GM12878 (cell line): ENCODE measurements around the gene ENDOV. TPM values are rescaled to one million over a fixed set of nuclear protein-coding genes. Genes with fewer than 3 reads are reported as not detected.

Experiments
- ATAC-seq: fragments of 200-7000 bp; cut with Tn5 transposase; 3 replicates; pipeline ENCODE4 v1.9.1; 2020; ENCODE audit warnings: mild to moderate bottlenecking, moderate library complexity
- BruUV-seq: library from RNA; stranded (reverse); fragments of 400-500 nt; replicated peaks from 2 replicates; lab custom pipeline; 2021; lab: Mats Ljungman, UMichigan
- CTCF ChIA-PET: fragments of 300-600 bp; sonication (Branson Sonifier 250); formaldehyde crosslinking; extraction: SDS; loops from one replicate; lab custom pipeline; 2021; ENCODE audit warnings: inconsistent platforms; lab: Yijun Ruan, JAX
- POLR2A ChIA-PET: fragments of 350-600 bp; formaldehyde crosslinking; extraction: SDS; loops from one replicate; lab custom pipeline; 2021; ENCODE audit warnings: inconsistent platforms; lab: Charles Lee
- RAD21 ChIA-PET: fragments of 300-600 bp; sonication (Branson Sonifier 250); formaldehyde crosslinking; loops from one replicate; lab custom pipeline; 2023; ENCODE audit warnings: antibody characterized with exemption; ENCODE audit not compliant: unreplicated experiment; lab: Charles Lee
- SMC1A ChIA-PET: fragments of 300-600 bp; sonication (Branson Sonifier 250); formaldehyde crosslinking; loops from one replicate; lab custom pipeline; 2023; ENCODE audit not compliant: unreplicated experiment, uncharacterized antibody; lab: Charles Lee
- DNase-seq: peaks from one replicate; pipeline ENCODE4 v3.0.0-alpha.2; 2011; ENCODE audit warnings: low read depth, low spot score
- FAIRE-seq: peaks from 3 replicates; lab custom pipeline; 2011; peaks lifted over from hg19 to GRCh38; lab: Jason Lieb, UNC
- H2AFZ ChIP-seq: 2 replicates; pipeline ENCODE4 v1.6.0; 2011; ENCODE audit warnings: low read depth, low read length, control low read depth; ENCODE audit not compliant: control insufficient read depth
- H3K27ac ChIP-seq: 2 replicates; pipeline ENCODE4 v1.5.1; 2011; ENCODE audit warnings: control low read depth; ENCODE audit not compliant: control insufficient read depth, insufficient read depth
- H3K27me3 ChIP-seq, 2 experiments: replicated peaks in 1 of 2; 2 replicates each; pipeline versions ENCODE4 v1.6.0 to v1.6.1; 2011; ENCODE audit warnings: low read length in 1 of 2; ENCODE audit not compliant: control insufficient read depth in 2 of 2, insufficient read depth in 2 of 2
- H3K36me3 ChIP-seq, 2 experiments: 2 replicates each; pipeline ENCODE4 v1.5.1; 2011; ENCODE audit warnings: low read length in 1 of 2; ENCODE audit not compliant: control insufficient read depth in 2 of 2, insufficient read depth in 2 of 2
- H3K4me1 ChIP-seq: 2 replicates; pipeline ENCODE4 v1.6.1; 2011; ENCODE audit warnings: mild to moderate bottlenecking, low read length, moderate library complexity, mixed read lengths; ENCODE audit not compliant: control insufficient read depth, insufficient read depth
- H3K4me2 ChIP-seq: 2 replicates; pipeline ENCODE4 v1.6.0; 2011; ENCODE audit warnings: control low read depth; ENCODE audit not compliant: control insufficient read depth, insufficient read depth
- H3K4me3 ChIP-seq: fragments of 200-600 bp; sonication (generic); 2 replicates; pipeline ENCODE4 v1.5.1; 2016
- H3K79me2 ChIP-seq: 2 replicates; pipeline ENCODE4 v1.6.0; 2011; ENCODE audit warnings: low read length; ENCODE audit not compliant: control insufficient read depth, insufficient read depth
- H3K9ac ChIP-seq: 2 replicates; pipeline ENCODE4 v1.8.0; 2011; ENCODE audit warnings: low read length, control low read depth, mixed read lengths; ENCODE audit not compliant: control insufficient read depth, insufficient read depth
- H3K9me3 ChIP-seq: replicated peaks from 3 replicates; pipeline ENCODE4 v1.5.1; 2011; ENCODE audit warnings: mild to moderate bottlenecking, low read length; ENCODE audit not compliant: control insufficient read depth, insufficient read depth
- H4K20me1 ChIP-seq: 2 replicates; pipeline ENCODE4 v1.6.0; 2011; ENCODE audit not compliant: control insufficient read depth, insufficient read depth
- BACH1 ChIP-seq: fragments of 450-650 bp; IDR thresholded peaks from 2 replicates; pipeline ENCODE4 v1.6.1; 2017; ENCODE audit warnings: mild to moderate bottlenecking, borderline replicate concordance
- BRCA1 ChIP-seq: IDR thresholded peaks from 2 replicates; pipeline ENCODE4 v1.6.1; 2011; ENCODE audit warnings: low read depth, low read length, improper control_type of control experiment
- CBFB ChIP-seq: IDR thresholded peaks from 2 replicates; pipeline ENCODE4 v1.6.1; 2016; ENCODE audit warnings: antibody characterized with exemption, low read depth
- CBX5 ChIP-seq: sonication (generic); IDR thresholded peaks from 2 replicates; pipeline ENCODE4 v1.6.1; 2016; ENCODE audit warnings: low read depth, moderate library complexity, mild to moderate bottlenecking, inconsistent platforms
- CREB1 ChIP-seq: IDR thresholded peaks from 2 replicates; pipeline ENCODE4 v1.6.1; 2012; ENCODE audit warnings: low read depth, mild to moderate bottlenecking, inconsistent platforms
- E2F4 ChIP-seq: IDR thresholded peaks from 2 replicates; pipeline ENCODE4 v1.6.1; 2012; ENCODE audit warnings: low read depth, low read length, improper control_type of control experiment
- EP300 ChIP-seq, 2 experiments: fragments of 150-350 bp in 1 of 2; IDR thresholded peaks; 2 replicates each; pipeline ENCODE4 v1.6.1; 2011 to 2012; ENCODE audit warnings: low read depth in 2 of 2, low read length in 2 of 2, borderline replicate concordance in 1 of 2, improper control_type of control experiment in 1 of 2, inconsistent platforms in 1 of 2; ENCODE audit not compliant: control insufficient read depth in 1 of 2
- PAX8 ChIP-seq: fragments of 450-650 bp; IDR thresholded peaks from 2 replicates; pipeline ENCODE4 v1.6.1; 2017; ENCODE audit warnings: mild to moderate bottlenecking, moderate library complexity
- POU2F2 ChIP-seq: IDR thresholded peaks from 3 replicates; pipeline ENCODE4 v1.6.1; 2011; ENCODE audit warnings: low read depth, mild to moderate bottlenecking, low read length, borderline replicate concordance
- SMAD5 ChIP-seq: IDR thresholded peaks from 2 replicates; pipeline ENCODE4 v1.6.1; 2016; ENCODE audit warnings: antibody characterized with exemption, low read depth
- STAT1 ChIP-seq: fragments of 450-650 bp; conservative IDR thresholded peaks from 2 replicates; pipeline ENCODE4 v1.6.1; 2014; ENCODE audit warnings: antibody characterized with exemption, mild to moderate bottlenecking
- SUPT20H ChIP-seq: IDR thresholded peaks from 2 replicates; pipeline ENCODE4 v1.6.1; 2011; ENCODE audit warnings: low read depth, mild to moderate bottlenecking, low read length, moderate library complexity, borderline replicate concordance; ENCODE audit not compliant: control insufficient read depth
- TARDBP ChIP-seq: IDR thresholded peaks from 2 replicates; pipeline ENCODE4 v1.6.1; 2016; ENCODE audit warnings: borderline replicate concordance
- USF2 ChIP-seq: IDR thresholded peaks from 2 replicates; pipeline ENCODE4 v1.6.1; 2011; ENCODE audit warnings: low read depth, low read length, improper control_type of control experiment, borderline replicate concordance
- YBX1 ChIP-seq: fragments of 450-650 bp; IDR thresholded peaks from 2 replicates; pipeline ENCODE4 v1.6.1; 2016; ENCODE audit warnings: antibody characterized with exemption
- ZBED1 ChIP-seq: IDR thresholded peaks from 2 replicates; pipeline ENCODE4 v1.6.1; 2016; ENCODE audit warnings: borderline replicate concordance
- ZNF217 ChIP-seq: fragments of 450-650 bp; IDR thresholded peaks from 2 replicates; pipeline ENCODE4 v1.6.1; 2017; ENCODE audit warnings: antibody characterized with exemption, mild to moderate bottlenecking
- WGBS: methylation state at CpG from one replicate; pipeline ENCODE4 v1.1.6; 2016; ENCODE audit warnings: low lambda C conversion rate; ENCODE audit not compliant: insufficient replicate concordance, insufficient coverage; ENCODE audit errors: missing lambda C conversion rate; 5-methylcytosine and 5-hydroxymethylcytosine counted together
- in situ Hi-C: fragments of 300-500 bp; cut with MboI; formaldehyde crosslinking; loops from 9 replicates; pipeline ENCODE4 v1.14.3; 2018; ENCODE audit warnings: mixed read lengths
- intact Hi-C: fragments of 100-400 bp; cut with micrococcal nuclease; formaldehyde crosslinking; loops from one replicate; pipeline ENCODE4 v1.14.2; 2022; ENCODE audit not compliant: unreplicated experiment
- polyA plus RNA-seq, 11 experiments: library from polyadenylated mRNA; depleted of rRNA in 4 of 11; unstranded in 6 of 11; stranded (reverse) in 5 of 11; fragments of >200 nt; fragmentation: Nextera tagmentation in 4 of 11; fragmentation: Illumina TruSeq in 1 of 11; extraction: Ambion mirVana in 4 of 11; extraction: Trizol in 1 of 11; gene quantifications; 1 replicate in 1 of 11; 2 replicates in 10 of 11; pipeline versions ENCODE4 v1.2.1 to v1.2.3, GENCODE V29; 2011 to 2016; ENCODE audit warnings: inconsistent platforms in 2 of 11, missing spikeins in 2 of 11, low read depth in 1 of 11
- total RNA-seq, 4 experiments: library from RNA; depleted of rRNA in 3 of 4; stranded (reverse); fragments of >200 nt in 3 of 4; fragmentation: Illumina TruSeq in 1 of 4; extraction: Trizol in 1 of 4; gene quantifications; 2 replicates each; pipeline versions ENCODE4 v1.2.1 to v1.2.3, GENCODE V29; 2013 to 2021

ENDOV gene
- total and polyA plus RNA-seq, 10 of the 15 experiments (the other 5 are each of a cell fraction or from before 2014, with no cell fraction given), result 0.63 to 11.9 (median 8.1) TPM

- ATAC-seq (no peak), FAIRE-seq (no peak), DNase-seq (no peak)
- Histone ChIP-seq H3K4me1 (no peaks in the 10 kb centered on the region), H3K79me2 (no peaks in the 10 kb centered on the region), H3K4me3 (no peak overlapping the region), H3K9ac (no peak overlapping the region), H4K20me1 (no peaks in the 10 kb centered on the region), H3K27ac (no peak overlapping the region), H3K27me3 (peaks cover 1 to 8% of the 10 kb centered on the region in 2 experiments), H2AFZ (no peak overlapping the region), H3K36me3 (no peaks in the 10 kb centered on the region), H3K4me2 (no peak overlapping the region), H3K9me3 (no peaks in the 10 kb centered on the region)
- CTCF ChIA-PET, result no interaction called here
- RAD21 ChIA-PET, result no interaction called here
- TF ChIP-seq TARDBP, result no peak
- TF ChIP-seq YBX1, result no peak
- no peak for TF ChIP-seq ZBED1
- no peak for TF ChIP-seq USF2
- no peak for TF ChIP-seq PAX8
- TF ChIP-seq POU2F2, result no peak
- TF ChIP-seq BACH1, result no peak
- TF ChIP-seq SUPT20H, result no peak
- no peak for TF ChIP-seq CBFB
- no peak for TF ChIP-seq BRCA1
- TF ChIP-seq CBX5, result no peak
- TF ChIP-seq EP300 (IDR thresholded peaks at IDR 0.05; ENCODE audit: borderline replicate concordance in 1 of 2, control insufficient read depth in 1 of 2, low read depth in 2 of 2, low read length in 2 of 2), result no peak
- no peak for TF ChIP-seq E2F4
- TF ChIP-seq CREB1, result no peak
- TF ChIP-seq ZNF217, result no peak
- TF ChIP-seq SMAD5, result no peak
- no peak for TF ChIP-seq STAT1
- BruUV-seq, result no TSS peak
- WGBS, result 37% methylated on average over 8 of the region's 8 CpGs
- SMC1A ChIA-PET, result no interaction called here
- in situ Hi-C loops, result no loop called here
- intact Hi-C loops, result no loop called here
- POLR2A ChIA-PET, result no interaction called here
Observed at GRCh38 chr17:80460429-80460834, 45.5 kb downstream of the ENDOV start.
